Spleen (tissue), 7 donors: ENCODE results near the gene PDE2A.

Source experiments
- POLR2A ChIP-seq, 3 donors: fragments of 450-650 bp; IDR thresholded peaks; one replicate each; pipeline ENCODE4 v1.5.1; 2017; ENCODE audit warnings: antibody characterized with exemption in 3 of 3, mild to moderate bottlenecking in 1 of 3
- TF ChIP-seq, protein P1 (sequence below), 11 experiments: fragments of 200-600 bp in 7 of 11; fragments of 450-650 bp in 4 of 11; sonication (generic) in 4 of 11; IDR thresholded peaks in 8 of 11; conservative IDR thresholded peaks in 3 of 11; 1 replicate in 7 of 11; 2 replicates in 4 of 11; pipeline versions ENCODE4 v1.4.0 to v1.8.0; 2016 to 2021; ENCODE audit warnings: antibody characterized with exemption in 11 of 11, inconsistent platforms in 4 of 11, mild to moderate bottlenecking in 1 of 11
- donor health status: DM: no; HTN: no; CAD: no; lungs with moderate emphysema.
- donor health status: DM: no; HTN: no; CAD: no.
- donor health status: DM: no; HTN: no; CAD: no.

DNA sequence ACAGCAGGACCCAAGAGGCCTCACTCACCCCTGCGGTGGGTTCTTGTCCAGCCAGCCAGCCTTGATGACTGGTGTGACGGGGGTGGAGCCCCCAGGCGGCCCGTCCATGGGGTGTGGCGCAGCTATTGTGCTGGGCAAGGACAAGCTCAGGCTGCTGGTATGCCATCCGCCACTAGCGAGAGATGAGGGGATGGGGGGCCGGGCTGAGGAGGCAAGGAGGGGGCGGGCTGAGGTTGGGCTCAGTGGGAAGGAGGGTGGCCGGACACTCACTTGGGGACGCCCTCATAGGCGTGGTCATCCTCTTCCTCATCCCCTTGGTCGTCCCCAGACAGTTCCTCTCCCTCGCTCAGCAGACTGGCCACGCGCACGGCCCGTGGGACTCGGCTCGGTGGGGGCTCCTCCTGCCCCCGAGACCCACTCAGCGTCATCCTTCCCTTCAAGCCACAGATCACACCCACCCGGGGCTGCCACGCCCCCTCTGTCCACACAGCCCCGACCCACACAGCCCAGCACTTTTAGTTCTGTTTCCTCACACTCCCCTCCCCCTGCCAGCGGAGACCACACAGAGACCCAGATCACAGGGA, 38.0 kb upstream of the PDE2A start:
- TF ChIP-seq, protein P1, sequence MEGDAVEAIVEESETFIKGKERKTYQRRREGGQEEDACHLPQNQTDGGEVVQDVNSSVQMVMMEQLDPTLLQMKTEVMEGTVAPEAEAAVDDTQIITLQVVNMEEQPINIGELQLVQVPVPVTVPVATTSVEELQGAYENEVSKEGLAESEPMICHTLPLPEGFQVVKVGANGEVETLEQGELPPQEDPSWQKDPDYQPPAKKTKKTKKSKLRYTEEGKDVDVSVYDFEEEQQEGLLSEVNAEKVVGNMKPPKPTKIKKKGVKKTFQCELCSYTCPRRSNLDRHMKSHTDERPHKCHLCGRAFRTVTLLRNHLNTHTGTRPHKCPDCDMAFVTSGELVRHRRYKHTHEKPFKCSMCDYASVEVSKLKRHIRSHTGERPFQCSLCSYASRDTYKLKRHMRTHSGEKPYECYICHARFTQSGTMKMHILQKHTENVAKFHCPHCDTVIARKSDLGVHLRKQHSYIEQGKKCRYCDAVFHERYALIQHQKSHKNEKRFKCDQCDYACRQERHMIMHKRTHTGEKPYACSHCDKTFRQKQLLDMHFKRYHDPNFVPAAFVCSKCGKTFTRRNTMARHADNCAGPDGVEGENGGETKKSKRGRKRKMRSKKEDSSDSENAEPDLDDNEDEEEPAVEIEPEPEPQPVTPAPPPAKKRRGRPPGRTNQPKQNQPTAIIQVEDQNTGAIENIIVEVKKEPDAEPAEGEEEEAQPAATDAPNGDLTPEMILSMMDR (IDR thresholded peaks at IDR 0.05 in 8 of 11, conservative IDR thresholded peaks at IDR 0.05 in 3 of 11): no peak
- TF ChIP-seq POLR2A (IDR thresholded peaks at IDR 0.05): no peak
